Measurements from ENCODE around the gene NTM.

Gene NTM

GRCh38 chr11:131373095-131373725 lies 2.8 kb downstream of the NTM start:
- no peak for DNase-seq

- DNase-seq = no peak
These were observed 3.3 kb downstream of the NTM start for GRCh38 chr11:131373756-131374155.

- DNase-seq = no peak
These were observed 5.0 kb downstream of the NTM start for GRCh38 chr11:131375421-131375820.

- DNase-seq = no peak
These were observed 5.5 kb downstream of the NTM start for GRCh38 chr11:131375915-131376314.

- DNase-seq = no peak
These were observed 8.5 kb downstream of the NTM start for GRCh38 chr11:131378931-131379330.

GRCh38 chr11:131385763-131386390 lies 15.5 kb downstream of the NTM start:
- DNase-seq = no peak

GRCh38 chr11:131386408-131386807 lies 16.0 kb downstream of the NTM start:
- no peak for DNase-seq

GRCh38 chr11:131388030-131388429 lies 17.6 kb downstream of the NTM start:
- DNase-seq = no peak

- no peak for DNase-seq
These were observed 19.2 kb downstream of the NTM start for GRCh38 chr11:131389582-131389981.

GRCh38 chr11:131391176-131391575 lies 20.8 kb downstream of the NTM start:
- no peak for DNase-seq

GRCh38 chr11:131392528-131393255 lies 22.3 kb downstream of the NTM start:
- no peak for DNase-seq

GRCh38 chr11:131393691-131394090 lies 23.3 kb downstream of the NTM start:
- no peak for DNase-seq

GRCh38 chr11:131397675-131398074 lies 27.3 kb downstream of the NTM start:
- no peak for DNase-seq

- no peak for DNase-seq
These were observed 31.6 kb downstream of the NTM start for GRCh38 chr11:131402040-131402439.

- DNase-seq = no peak
These were observed 33.6 kb downstream of the NTM start for GRCh38 chr11:131404010-131404409.

GRCh38 chr11:131408025-131408640 lies 37.7 kb downstream of the NTM start:
- no peak for DNase-seq

GRCh38 chr11:131409345-131409744 lies 38.9 kb downstream of the NTM start:
- DNase-seq = no peak

GRCh38 chr11:131411636-131412035 lies 41.2 kb downstream of the NTM start:
- no peak for DNase-seq

- DNase-seq = no peak
These were observed 41.6 kb downstream of the NTM start for GRCh38 chr11:131412061-131412460.

GRCh38 chr11:131413217-131413616 lies 42.8 kb downstream of the NTM start:
- no peak for DNase-seq

GRCh38 chr11:131418189-131418588 lies 47.8 kb downstream of the NTM start:
- DNase-seq = no peak

GRCh38 chr11:131421066-131421855 lies 50.8 kb downstream of the NTM start:
- no peak for DNase-seq

GRCh38 chr11:131422029-131422428 lies 51.6 kb downstream of the NTM start:
- DNase-seq = no peak

Data from CD4-positive, alpha-beta T cell treated with Interleukin-6 for 4 hours (primary cell).